ENCODE measurements around the gene AGMO. TPM values are rescaled to one million over a fixed set of nuclear protein-coding genes. Genes with fewer than 3 reads are reported as not detected.

Gene AGMO
- total and polyA plus RNA-seq, 2 experiments from 2014 or later = 6.5 to 7.3 TPM

- Histone ChIP-seq H3K9me3 (ENCODE audit: low read depth) (no peaks in the 10 kb centered on the region), H3K27ac (no peak overlapping the region), H2AFZ (no peak overlapping the region), H3K4me1 (ENCODE audit: insufficient read depth) (no peaks in the 10 kb centered on the region), H3K4me2 (no peak overlapping the region), H3K27me3 (no peaks in the 10 kb centered on the region), H3K4me3 (no peak overlapping the region), H3K36me3 (replicated peaks; ENCODE audit: insufficient read depth, low read depth) (no peaks in the 10 kb centered on the region), H4K20me1 (ENCODE audit: insufficient read depth, poor library complexity, severe bottlenecking) (no peaks in the 10 kb centered on the region), H3K79me2 (no peaks in the 10 kb centered on the region), H3K9me2 (replicated peaks; ENCODE audit: insufficient read depth) (no peaks in the 10 kb centered on the region)
- DNase-seq (ENCODE audit: low spot score) = no peak
- no peak for TF ChIP-seq CTCF (IDR thresholded peaks at IDR 0.05; ENCODE audit: poor library complexity)
- no peak for TF ChIP-seq EZH2phosphoT487 (IDR thresholded peaks at IDR 0.05; ENCODE audit: low read depth, severe bottlenecking, unreplicated experiment)
- no peak for TF ChIP-seq EZH2 (IDR thresholded peaks at IDR 0.05; ENCODE audit: borderline replicate concordance)
- WGBS (ENCODE audit: low lambda C conversion rate, missing lambda C conversion rate) = 95% methylated on average over 2 of the region's 2 CpGs
These were observed 131.6 kb downstream of the AGMO start for GRCh38 chr7:15430191-15430590.

- H2AFZ ChIP-seq = no peak overlapping the region
- no peaks in the 10 kb centered on the region for H3K27me3 ChIP-seq
- no peak overlapping the region for H3K4me2 ChIP-seq
- TF ChIP-seq EZH2 (IDR thresholded peaks at IDR 0.05; ENCODE audit: borderline replicate concordance) = no peak
- TF ChIP-seq CTCF (IDR thresholded peaks at IDR 0.05; ENCODE audit: poor library complexity) = no peak
- no peak for TF ChIP-seq EZH2phosphoT487 (IDR thresholded peaks at IDR 0.05; ENCODE audit: low read depth, severe bottlenecking, unreplicated experiment)
- no peaks in the 10 kb centered on the region for H3K9me2 ChIP-seq (replicated peaks; ENCODE audit: insufficient read depth)
- H3K36me3 ChIP-seq (replicated peaks; ENCODE audit: insufficient read depth, low read depth) = no peaks in the 10 kb centered on the region
- no peak for DNase-seq (ENCODE audit: low spot score)
- no peaks in the 10 kb centered on the region for H4K20me1 ChIP-seq (ENCODE audit: insufficient read depth, poor library complexity, severe bottlenecking)
- H3K27ac ChIP-seq = no peak overlapping the region
- no peaks in the 10 kb centered on the region for H3K4me1 ChIP-seq (ENCODE audit: insufficient read depth)
- H3K9me3 ChIP-seq (ENCODE audit: low read depth) = no peaks in the 10 kb centered on the region
- no peaks in the 10 kb centered on the region for H3K79me2 ChIP-seq
- no peak overlapping the region for H3K4me3 ChIP-seq
- 80% methylated on average over 2 of the region's 2 CpGs for WGBS (ENCODE audit: low lambda C conversion rate, missing lambda C conversion rate)
These were observed 137.3 kb downstream of the AGMO start for GRCh38 chr7:15424468-15424867.

- no peak overlapping the region for H3K4me2 ChIP-seq
- H3K4me3 ChIP-seq = no peak overlapping the region
- DNase-seq (ENCODE audit: low spot score) = no peak
- no peak overlapping the region for H3K27ac ChIP-seq
- H3K27me3 ChIP-seq = no peaks in the 10 kb centered on the region
- H3K4me1 ChIP-seq (ENCODE audit: insufficient read depth) = no peaks in the 10 kb centered on the region
- TF ChIP-seq EZH2phosphoT487 (IDR thresholded peaks at IDR 0.05; ENCODE audit: low read depth, severe bottlenecking, unreplicated experiment) (no peak), EZH2 (IDR thresholded peaks at IDR 0.05; ENCODE audit: borderline replicate concordance) (no peak), CTCF (IDR thresholded peaks at IDR 0.05; ENCODE audit: poor library complexity) (no peak)
- H3K79me2 ChIP-seq = no peaks in the 10 kb centered on the region
- no peak overlapping the region for H2AFZ ChIP-seq
- H3K36me3 ChIP-seq (replicated peaks; ENCODE audit: insufficient read depth, low read depth) = no peaks in the 10 kb centered on the region
- no peaks in the 10 kb centered on the region for H3K9me2 ChIP-seq (replicated peaks; ENCODE audit: insufficient read depth)
- WGBS (ENCODE audit: low lambda C conversion rate, missing lambda C conversion rate) = 90% methylated on average over 2 of the region's 2 CpGs
- H3K9me3 ChIP-seq (ENCODE audit: low read depth) = no peaks in the 10 kb centered on the region
- no peaks in the 10 kb centered on the region for H4K20me1 ChIP-seq (ENCODE audit: insufficient read depth, poor library complexity, severe bottlenecking)
These were observed 142.2 kb downstream of the AGMO start for GRCh38 chr7:15419596-15419995.

GRCh38 chr7:15418264-15418663, 143.6 kb downstream of the AGMO start:
- H2AFZ ChIP-seq = no peak overlapping the region
- no peaks in the 10 kb centered on the region for H3K36me3 ChIP-seq (replicated peaks; ENCODE audit: insufficient read depth, low read depth)
- no peaks in the 10 kb centered on the region for H3K9me2 ChIP-seq (replicated peaks; ENCODE audit: insufficient read depth)
- no peak overlapping the region for H3K27ac ChIP-seq
- TF ChIP-seq EZH2phosphoT487 (IDR thresholded peaks at IDR 0.05; ENCODE audit: low read depth, severe bottlenecking, unreplicated experiment) (no peak), CTCF (IDR thresholded peaks at IDR 0.05; ENCODE audit: poor library complexity) (no peak)
- H3K4me2 ChIP-seq = no peak overlapping the region
- DNase-seq (ENCODE audit: low spot score) = no peak
- H4K20me1 ChIP-seq (ENCODE audit: insufficient read depth, poor library complexity, severe bottlenecking) = no peaks in the 10 kb centered on the region
- no peak overlapping the region for H3K4me3 ChIP-seq
- no peaks in the 10 kb centered on the region for H3K4me1 ChIP-seq (ENCODE audit: insufficient read depth)
- H3K9me3 ChIP-seq (ENCODE audit: low read depth) = no peaks in the 10 kb centered on the region
- 49% methylated on average over 1 of the region's 1 CpG for WGBS (ENCODE audit: low lambda C conversion rate, missing lambda C conversion rate)
- no peaks in the 10 kb centered on the region for H3K27me3 ChIP-seq
- H3K79me2 ChIP-seq = no peaks in the 10 kb centered on the region

Data from hepatocyte (in vitro differentiated cells).